Measurements from ENCODE around the gene DAGLA.

DNA sequence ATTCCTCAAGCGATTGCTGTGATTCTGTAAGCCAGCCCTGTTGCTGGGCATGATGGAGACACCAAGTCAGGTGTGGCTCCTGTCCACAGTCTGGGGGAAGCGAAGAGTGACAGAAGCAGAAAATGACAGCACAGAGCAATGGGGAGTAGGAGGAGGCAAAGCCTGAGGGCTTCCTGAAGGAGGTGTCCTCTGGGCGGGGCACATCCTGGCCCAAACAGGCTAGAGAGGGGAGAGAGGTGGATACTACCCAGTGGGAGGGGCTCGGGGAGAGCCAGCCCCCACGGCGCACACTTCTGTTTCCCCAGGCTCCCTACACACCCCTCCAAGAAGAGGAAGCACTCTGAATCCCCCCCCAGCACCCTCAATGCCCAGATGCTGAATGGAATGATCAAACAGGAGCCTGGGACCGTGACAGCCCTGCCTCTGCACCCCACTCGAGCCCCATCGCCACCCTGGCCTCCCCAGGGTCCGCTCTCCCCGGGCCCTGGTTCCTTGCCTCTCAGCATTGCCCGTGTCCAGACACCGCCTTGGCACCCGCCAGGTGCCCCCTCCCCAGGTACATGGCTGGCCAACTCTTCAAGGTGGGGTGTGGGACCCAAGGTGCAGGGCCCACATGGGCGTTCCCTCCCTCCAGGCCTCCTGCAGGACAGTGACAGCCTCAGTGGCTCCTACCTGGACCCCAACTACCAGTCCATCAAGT, 91.2 kb downstream of the DAGLA start:
- TF ChIP-seq FOXP2 (optimal IDR thresholded peaks at IDR 0.05; ENCODE audit: control extremely low read depth, extremely low read length, insufficient read depth) (no peak), POLR2AphosphoS5 (IDR thresholded peaks at IDR 0.05; ENCODE audit: borderline replicate concordance, low read depth, low read length) (no peak)

All from SK-N-MC (cell line).